Ishikawa (cell line): ENCODE data around the gene STXBP1.

Source experiments
- CREB1 ChIP-seq: IDR thresholded peaks from 2 replicates; pipeline ENCODE4 v1.6.1; 2012; ENCODE audit warnings: low read depth
- EP300 ChIP-seq: IDR thresholded peaks from 2 replicates; pipeline ENCODE4 v1.6.1; 2012; ENCODE audit warnings: borderline replicate concordance
- FOXM1 ChIP-seq: IDR thresholded peaks from 2 replicates; pipeline ENCODE4 v1.6.1; 2012; ENCODE audit warnings: low read depth, borderline replicate concordance
- RAD21 ChIP-seq: IDR thresholded peaks from 2 replicates; pipeline ENCODE4 v1.6.1; 2012; ENCODE audit warnings: low read depth
- TAF1 ChIP-seq: IDR thresholded peaks from 2 replicates; pipeline ENCODE4 v1.6.1; 2012; ENCODE audit warnings: low read depth, mild to moderate bottlenecking
- TEAD4 ChIP-seq: IDR thresholded peaks from 2 replicates; pipeline ENCODE4 v1.6.1; 2012
- TF ChIP-seq, protein P1 (sequence below): IDR thresholded peaks from 2 replicates; pipeline ENCODE4 v1.6.1; 2012; ENCODE audit warnings: low read depth, mild to moderate bottlenecking
- TF ChIP-seq, protein P2 (sequence below): IDR thresholded peaks from 2 replicates; pipeline ENCODE4 v1.6.1; 2012

DNA sequence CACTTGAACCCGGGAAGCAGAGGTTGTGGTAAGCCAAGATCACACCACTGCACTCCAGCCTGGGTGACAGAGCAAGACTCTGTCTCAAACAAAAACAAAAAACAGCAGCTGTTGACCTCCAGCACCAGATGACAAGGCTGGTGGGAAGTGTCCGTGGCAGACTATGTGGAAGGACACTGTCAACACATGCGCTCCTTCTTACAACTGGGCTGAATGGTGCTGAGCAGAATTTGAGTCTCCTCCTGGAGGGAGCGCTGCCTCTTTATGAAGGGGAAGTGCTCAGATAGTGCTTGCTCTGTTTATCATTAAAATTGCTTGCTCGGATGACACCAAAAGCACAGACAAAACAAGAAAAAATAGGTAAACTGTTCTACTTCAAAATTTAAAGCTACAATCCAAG, 85.5 kb downstream of the STXBP1 start:
- TF ChIP-seq, protein P1, sequence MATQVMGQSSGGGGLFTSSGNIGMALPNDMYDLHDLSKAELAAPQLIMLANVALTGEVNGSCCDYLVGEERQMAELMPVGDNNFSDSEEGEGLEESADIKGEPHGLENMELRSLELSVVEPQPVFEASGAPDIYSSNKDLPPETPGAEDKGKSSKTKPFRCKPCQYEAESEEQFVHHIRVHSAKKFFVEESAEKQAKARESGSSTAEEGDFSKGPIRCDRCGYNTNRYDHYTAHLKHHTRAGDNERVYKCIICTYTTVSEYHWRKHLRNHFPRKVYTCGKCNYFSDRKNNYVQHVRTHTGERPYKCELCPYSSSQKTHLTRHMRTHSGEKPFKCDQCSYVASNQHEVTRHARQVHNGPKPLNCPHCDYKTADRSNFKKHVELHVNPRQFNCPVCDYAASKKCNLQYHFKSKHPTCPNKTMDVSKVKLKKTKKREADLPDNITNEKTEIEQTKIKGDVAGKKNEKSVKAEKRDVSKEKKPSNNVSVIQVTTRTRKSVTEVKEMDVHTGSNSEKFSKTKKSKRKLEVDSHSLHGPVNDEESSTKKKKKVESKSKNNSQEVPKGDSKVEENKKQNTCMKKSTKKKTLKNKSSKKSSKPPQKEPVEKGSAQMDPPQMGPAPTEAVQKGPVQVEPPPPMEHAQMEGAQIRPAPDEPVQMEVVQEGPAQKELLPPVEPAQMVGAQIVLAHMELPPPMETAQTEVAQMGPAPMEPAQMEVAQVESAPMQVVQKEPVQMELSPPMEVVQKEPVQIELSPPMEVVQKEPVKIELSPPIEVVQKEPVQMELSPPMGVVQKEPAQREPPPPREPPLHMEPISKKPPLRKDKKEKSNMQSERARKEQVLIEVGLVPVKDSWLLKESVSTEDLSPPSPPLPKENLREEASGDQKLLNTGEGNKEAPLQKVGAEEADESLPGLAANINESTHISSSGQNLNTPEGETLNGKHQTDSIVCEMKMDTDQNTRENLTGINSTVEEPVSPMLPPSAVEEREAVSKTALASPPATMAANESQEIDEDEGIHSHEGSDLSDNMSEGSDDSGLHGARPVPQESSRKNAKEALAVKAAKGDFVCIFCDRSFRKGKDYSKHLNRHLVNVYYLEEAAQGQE = no peak
- TF ChIP-seq FOXM1 = no peak
- TF ChIP-seq TEAD4 = no peak
- TF ChIP-seq, protein P2, sequence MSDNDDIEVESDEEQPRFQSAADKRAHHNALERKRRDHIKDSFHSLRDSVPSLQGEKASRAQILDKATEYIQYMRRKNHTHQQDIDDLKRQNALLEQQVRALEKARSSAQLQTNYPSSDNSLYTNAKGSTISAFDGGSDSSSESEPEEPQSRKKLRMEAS = no peak
- no peak for TF ChIP-seq CREB1
- TF ChIP-seq EP300 = no peak
- TF ChIP-seq RAD21 = no peak
- TF ChIP-seq TAF1 = no peak
